ENCODE measurements around the gene SPEF2. TPM values are rescaled to one million over a fixed set of nuclear protein-coding genes. Genes with fewer than 3 reads are reported as not detected.

SPEF2 gene
- total RNA-seq, 1 donor from 2014 or later: 15.1 TPM

DNA sequence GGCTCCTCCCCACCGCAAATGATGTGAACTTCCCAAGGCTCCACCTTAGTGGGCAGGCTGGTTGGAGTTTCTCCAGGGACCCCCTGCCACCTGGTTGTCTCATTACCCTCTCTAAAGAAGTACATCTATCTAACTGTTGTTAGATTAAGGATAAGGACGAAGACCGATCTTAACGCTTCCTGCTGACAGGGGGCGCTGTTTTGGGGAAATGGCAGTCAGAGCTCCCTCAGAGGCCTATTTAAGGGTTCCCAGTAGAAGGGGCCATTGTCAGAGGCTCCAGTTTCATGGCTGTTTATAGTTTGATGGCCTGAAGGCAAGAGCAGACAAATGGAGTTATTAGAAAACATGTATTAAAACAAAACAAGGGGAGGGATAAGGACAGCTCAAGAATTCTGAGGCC is 100.1 kb downstream of the SPEF2 start:
- H3K36me3 Mint-ChIP-seq: no peaks in the 10 kb centered on the region
- H3K27ac Mint-ChIP-seq: no peak overlapping the region
- no peaks in the 10 kb centered on the region for H3K9me3 Mint-ChIP-seq
- TF ChIP-seq, protein P1, sequence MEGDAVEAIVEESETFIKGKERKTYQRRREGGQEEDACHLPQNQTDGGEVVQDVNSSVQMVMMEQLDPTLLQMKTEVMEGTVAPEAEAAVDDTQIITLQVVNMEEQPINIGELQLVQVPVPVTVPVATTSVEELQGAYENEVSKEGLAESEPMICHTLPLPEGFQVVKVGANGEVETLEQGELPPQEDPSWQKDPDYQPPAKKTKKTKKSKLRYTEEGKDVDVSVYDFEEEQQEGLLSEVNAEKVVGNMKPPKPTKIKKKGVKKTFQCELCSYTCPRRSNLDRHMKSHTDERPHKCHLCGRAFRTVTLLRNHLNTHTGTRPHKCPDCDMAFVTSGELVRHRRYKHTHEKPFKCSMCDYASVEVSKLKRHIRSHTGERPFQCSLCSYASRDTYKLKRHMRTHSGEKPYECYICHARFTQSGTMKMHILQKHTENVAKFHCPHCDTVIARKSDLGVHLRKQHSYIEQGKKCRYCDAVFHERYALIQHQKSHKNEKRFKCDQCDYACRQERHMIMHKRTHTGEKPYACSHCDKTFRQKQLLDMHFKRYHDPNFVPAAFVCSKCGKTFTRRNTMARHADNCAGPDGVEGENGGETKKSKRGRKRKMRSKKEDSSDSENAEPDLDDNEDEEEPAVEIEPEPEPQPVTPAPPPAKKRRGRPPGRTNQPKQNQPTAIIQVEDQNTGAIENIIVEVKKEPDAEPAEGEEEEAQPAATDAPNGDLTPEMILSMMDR (conservative IDR thresholded peaks at IDR 0.05): no peak
- H3K4me3 Mint-ChIP-seq: no peak overlapping the region
- DNase-seq (ENCODE audit: extremely low spot score, unreplicated experiment): no peak
- H3K27me3 Mint-ChIP-seq: no peaks in the 10 kb centered on the region
- no peaks in the 10 kb centered on the region for H3K4me1 Mint-ChIP-seq (ENCODE audit: unreplicated experiment)

DNA sequence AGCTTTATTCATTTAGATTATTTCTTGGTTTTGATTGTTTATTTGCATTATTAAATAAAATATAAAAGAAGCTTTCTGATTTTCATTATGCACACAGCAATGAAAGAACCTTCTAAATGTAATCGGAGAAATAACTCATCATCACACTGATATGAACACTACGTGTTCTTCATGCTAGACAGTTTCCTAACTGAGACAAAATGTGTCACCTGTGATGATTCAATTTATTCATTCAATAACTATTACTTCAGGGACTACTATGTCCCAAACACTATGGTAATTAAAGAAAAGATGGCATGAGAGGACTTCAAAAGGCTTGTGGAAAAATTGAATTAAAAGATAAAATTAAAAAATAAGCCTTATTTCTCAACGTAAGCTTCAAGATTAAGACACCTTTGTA is 118.1 kb downstream of the SPEF2 start:
- Mint-ChIP-seq H3K36me3 (no peaks in the 10 kb centered on the region), H3K27ac (no peak overlapping the region), H3K27me3 (no peaks in the 10 kb centered on the region), H3K9me3 (no peaks in the 10 kb centered on the region), H3K4me1 (ENCODE audit: unreplicated experiment) (no peaks in the 10 kb centered on the region), H3K4me3 (no peak overlapping the region)
- TF ChIP-seq, protein P1 (conservative IDR thresholded peaks at IDR 0.05): no peak
- DNase-seq (ENCODE audit: extremely low spot score, unreplicated experiment): no peak

DNA sequence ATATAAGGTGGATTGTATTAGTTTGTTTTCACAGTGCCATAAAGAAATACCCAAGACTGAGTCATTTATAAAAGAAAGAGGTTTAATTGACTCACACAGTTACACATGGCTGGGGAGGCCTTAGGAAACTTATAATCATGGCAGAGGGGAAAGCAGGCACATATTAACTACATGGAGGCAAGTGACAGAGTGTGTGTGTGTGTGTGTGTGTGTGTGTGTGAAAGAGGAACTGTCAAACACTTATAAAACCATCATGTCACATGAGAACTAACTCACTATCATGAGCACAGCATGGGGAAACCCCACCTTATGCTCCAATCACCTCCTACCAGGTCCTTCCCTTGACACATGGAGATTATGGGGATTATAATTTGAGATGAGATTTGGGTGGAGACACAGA is 118.6 kb downstream of the SPEF2 start:
- H3K27me3 Mint-ChIP-seq: no peaks in the 10 kb centered on the region
- no peak overlapping the region for H3K27ac Mint-ChIP-seq
- H3K9me3 Mint-ChIP-seq: no peaks in the 10 kb centered on the region
- no peak for DNase-seq (ENCODE audit: extremely low spot score, unreplicated experiment)
- H3K4me3 Mint-ChIP-seq: no peak overlapping the region
- TF ChIP-seq, protein P1 (conservative IDR thresholded peaks at IDR 0.05): no peak
- H3K4me1 Mint-ChIP-seq (ENCODE audit: unreplicated experiment): no peaks in the 10 kb centered on the region
- no peaks in the 10 kb centered on the region for H3K36me3 Mint-ChIP-seq

DNA sequence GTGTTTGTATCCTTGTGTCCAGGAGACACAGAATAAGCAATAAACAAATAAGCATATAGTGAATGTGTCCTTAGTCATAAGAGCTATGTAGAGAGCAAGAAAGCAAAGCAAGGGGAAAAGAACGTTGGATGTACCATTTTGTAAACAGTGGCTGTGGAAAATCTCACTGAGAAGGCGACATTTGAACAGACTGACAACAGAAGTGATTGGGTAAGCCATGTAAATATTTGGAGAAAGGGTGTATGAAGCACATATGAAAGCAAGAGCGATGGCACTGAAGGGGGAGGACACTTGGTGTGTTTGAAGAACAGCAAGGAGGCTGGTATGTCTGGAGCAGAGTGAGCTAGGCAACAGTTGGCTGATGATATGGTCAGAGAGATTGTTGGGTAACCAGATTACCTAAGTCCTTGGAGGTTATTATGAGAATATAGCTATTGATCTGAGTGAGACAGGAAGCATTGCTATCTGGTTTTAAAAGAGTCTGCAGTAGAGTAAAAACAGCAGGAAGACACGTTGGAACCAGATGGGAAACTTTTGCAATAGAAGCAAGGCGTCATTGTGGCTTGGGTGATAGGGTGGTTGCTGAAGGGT is 123.6 kb downstream of the SPEF2 start:
- no peaks in the 10 kb centered on the region for H3K4me1 Mint-ChIP-seq (ENCODE audit: unreplicated experiment)
- no peaks in the 10 kb centered on the region for H3K36me3 Mint-ChIP-seq
- DNase-seq (ENCODE audit: extremely low spot score, unreplicated experiment): no peak
- H3K27ac Mint-ChIP-seq: no peak overlapping the region
- H3K27me3 Mint-ChIP-seq: no peaks in the 10 kb centered on the region
- TF ChIP-seq, protein P1 (conservative IDR thresholded peaks at IDR 0.05): no peak
- H3K4me3 Mint-ChIP-seq: no peak overlapping the region
- no peaks in the 10 kb centered on the region for H3K9me3 Mint-ChIP-seq

DNA sequence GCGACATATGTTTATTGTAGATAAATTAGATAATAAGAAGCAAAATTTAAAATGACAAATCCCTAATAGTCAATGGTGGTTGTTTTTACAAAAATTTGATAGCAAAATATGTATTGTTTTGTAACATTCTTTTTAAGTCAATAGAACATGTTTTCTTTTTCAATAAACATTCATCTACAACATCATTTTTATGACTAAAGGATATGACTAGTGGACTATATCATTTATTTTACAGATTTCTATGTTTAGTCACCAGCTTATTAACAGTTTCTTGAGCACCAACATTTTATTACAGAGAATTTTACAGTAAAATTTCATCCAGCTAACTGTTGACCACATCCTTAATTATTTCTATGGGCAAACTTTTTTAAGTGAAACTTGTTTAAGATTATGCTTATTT is 124.3 kb downstream of the SPEF2 start:
- Mint-ChIP-seq H3K27ac (no peak overlapping the region), H3K4me1 (ENCODE audit: unreplicated experiment) (no peaks in the 10 kb centered on the region), H3K27me3 (no peaks in the 10 kb centered on the region), H3K36me3 (no peaks in the 10 kb centered on the region), H3K4me3 (no peak overlapping the region), H3K9me3 (no peaks in the 10 kb centered on the region)
- no peak for DNase-seq (ENCODE audit: extremely low spot score, unreplicated experiment)
- TF ChIP-seq, protein P1 (conservative IDR thresholded peaks at IDR 0.05): no peak

DNA sequence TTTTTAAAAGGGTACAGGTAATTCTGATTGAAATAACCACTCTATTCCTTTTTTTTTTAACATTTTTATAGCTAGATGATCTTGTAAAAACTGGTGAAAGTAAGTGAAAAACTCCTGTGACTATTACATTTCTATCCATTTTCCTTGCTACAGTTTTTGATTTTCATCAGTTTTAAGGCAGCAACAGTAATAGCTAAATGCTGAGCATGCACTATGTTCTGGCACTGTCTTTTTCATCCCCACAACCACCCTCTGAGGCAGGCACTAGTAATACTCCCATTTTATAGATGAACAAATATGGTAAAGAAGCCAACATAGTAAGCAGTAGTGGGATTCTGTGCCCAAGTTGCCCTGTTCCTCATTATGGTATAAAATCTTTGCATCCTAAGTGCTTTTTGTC is 126.0 kb downstream of the SPEF2 start:
- TF ChIP-seq, protein P1 (conservative IDR thresholded peaks at IDR 0.05): no peak
- H3K27ac Mint-ChIP-seq: no peak overlapping the region

More for the DNA sequence above, 126.0 kb downstream of the SPEF2 start:
- H3K36me3 Mint-ChIP-seq: no peaks in the 10 kb centered on the region
- H3K9me3 Mint-ChIP-seq: no peaks in the 10 kb centered on the region
- H3K4me3 Mint-ChIP-seq: no peak overlapping the region
- DNase-seq (ENCODE audit: extremely low spot score, unreplicated experiment): no peak
- no peaks in the 10 kb centered on the region for H3K27me3 Mint-ChIP-seq
- H3K4me1 Mint-ChIP-seq (ENCODE audit: unreplicated experiment): no peaks in the 10 kb centered on the region

Data from type B pancreatic cell (in vitro differentiated cells).